B cell (primary cell): Measurements from ENCODE around the gene PNLIPRP2. TPM values are rescaled to one million over a fixed set of nuclear protein-coding genes. Genes with fewer than 3 reads are reported as not detected.

ENCODE experiments used
- ATAC-seq: fragments of 200-7000 bp; cut with Tn5 transposase; one replicate; pipeline ENCODE4 v1.10.0; 2021; ENCODE audit warnings: low read depth, mild to moderate bottlenecking, moderate number of reproducible peaks, moderate library complexity
- CTCF ChIA-PET: fragments of 350-600 bp; sonication (Branson Sonifier 250); formaldehyde crosslinking; loops from one replicate; lab custom pipeline; 2021; ENCODE audit warnings: antibody characterized with exemption, inconsistent platforms; lab: Charles Lee
- POLR2A ChIA-PET: fragments of 350-600 bp; sonication (Branson Sonifier 250); formaldehyde crosslinking; loops from one replicate; lab custom pipeline; 2021; ENCODE audit warnings: antibody characterized with exemption; lab: Charles Lee
- DNase-seq: peaks from one replicate; pipeline ENCODE4 v3.0.0; 2013
- H2AFZ ChIP-seq: 2 replicates; pipeline ENCODE4 v1.6.1; 2012; ENCODE audit warnings: mild to moderate bottlenecking, low read depth, low read length; ENCODE audit not compliant: insufficient read depth, poor library complexity, severe bottlenecking
- H3K27ac ChIP-seq, 2 donors: 1 replicate in 1 of 2; 2 replicates in 1 of 2; pipeline ENCODE4 v1.5.1; 2012 to 2013; ENCODE audit warnings: low read length in 2 of 2, mild to moderate bottlenecking in 2 of 2, moderate library complexity in 1 of 2
- H3K27me3 ChIP-seq, 4 experiments: fragments of 200-600 bp in 1 of 4; sonication (generic) in 1 of 4; replicated peaks in 1 of 4; 1 replicate in 2 of 4; 2 replicates in 2 of 4; pipeline versions ENCODE4 v1.6.1 to v1.7.0; 2013 to 2016; ENCODE audit warnings: low read length in 3 of 4, mild to moderate bottlenecking in 2 of 4, mixed read lengths in 1 of 4, moderate library complexity in 1 of 4; ENCODE audit not compliant: insufficient read depth in 4 of 4, control insufficient read depth in 3 of 4; ENCODE audit errors: control extremely low read depth in 1 of 4
- H3K36me3 ChIP-seq, 2 experiments: replicated peaks in 1 of 2; 1 replicate in 1 of 2; 2 replicates in 1 of 2; pipeline versions ENCODE4 v1.6.1 to v1.7.1; 2013; ENCODE audit warnings: low read length in 1 of 2; ENCODE audit not compliant: insufficient read depth in 2 of 2, control insufficient read depth in 1 of 2; ENCODE audit errors: control extremely low read depth in 1 of 2, extremely low read depth in 1 of 2
- H3K4me1 ChIP-seq, 2 donors: fragments of 200-600 bp in 1 of 2; sonication (generic) in 1 of 2; 1 replicate in 1 of 2; 2 replicates in 1 of 2; pipeline versions ENCODE4 v1.5.1 to v1.6.1; 2013 to 2017; ENCODE audit warnings: low read length in 2 of 2; ENCODE audit not compliant: control insufficient read depth in 2 of 2, insufficient read depth in 2 of 2
- H3K4me2 ChIP-seq: replicated peaks from 2 replicates; pipeline ENCODE3; 2012; ENCODE audit warnings: mild to moderate bottlenecking, low read depth, low read length; ENCODE audit not compliant: poor library complexity, severe bottlenecking
- H3K4me3 ChIP-seq, 5 experiments: fragments of 200-600 bp in 1 of 5; sonication (generic) in 1 of 5; 1 replicate in 3 of 5; 2 replicates in 2 of 5; pipeline versions ENCODE4 v1.5.1 to v1.7.0; 2011 to 2016; ENCODE audit warnings: low read length in 4 of 5, mild to moderate bottlenecking in 4 of 5, low read depth in 2 of 5, control low read depth in 1 of 5, moderate library complexity in 1 of 5; ENCODE audit not compliant: insufficient read depth in 1 of 5; ENCODE audit errors: control extremely low read depth in 1 of 5, extremely low read depth in 1 of 5
- H3K79me2 ChIP-seq: fragments of 200-600 bp; sonication (generic); one replicate; pipeline ENCODE4 v1.6.0; 2016; ENCODE audit warnings: low read length; ENCODE audit not compliant: control insufficient read depth, insufficient read depth
- H3K9ac ChIP-seq: fragments of 200-600 bp; sonication (generic); 2 replicates; pipeline ENCODE4 v1.6.1; 2017; ENCODE audit warnings: mild to moderate bottlenecking, low read length, moderate library complexity
- H3K9me3 ChIP-seq, 3 donors: one replicate each; pipeline versions ENCODE4 v1.6.1 to v1.7.1; 2013; ENCODE audit warnings: low read length in 2 of 3; ENCODE audit not compliant: control insufficient read depth in 2 of 3, insufficient read depth in 1 of 3; ENCODE audit errors: control extremely low read depth in 1 of 3
- H4K20me1 ChIP-seq: 2 replicates; pipeline ENCODE4 v1.6.0; 2012; ENCODE audit warnings: mild to moderate bottlenecking, low read length; ENCODE audit not compliant: insufficient read depth, control insufficient read depth, poor library complexity, severe bottlenecking
- H3K27ac Mint-ChIP-seq: one replicate; pipeline ENCODE4 v1.8.0; 2021; ENCODE audit warnings: mixed read lengths
- H3K27me3 Mint-ChIP-seq: one replicate; pipeline ENCODE4 v1.8.0; 2021; ENCODE audit warnings: mixed read lengths
- H3K4me1 Mint-ChIP-seq: one replicate; pipeline ENCODE4 v1.8.0; 2021; ENCODE audit warnings: mixed read lengths
- H3K4me3 Mint-ChIP-seq: one replicate; pipeline ENCODE4 v1.8.0; 2021; ENCODE audit warnings: mixed read lengths
- H3K9me3 Mint-ChIP-seq: one replicate; pipeline ENCODE4 v1.8.0; 2022; ENCODE audit warnings: mixed read lengths; ENCODE audit not compliant: insufficient read depth
- CTCF ChIP-seq: fragments of 200-600 bp; IDR thresholded peaks from one replicate; pipeline ENCODE4 v1.8.0; 2022; ENCODE audit warnings: antibody characterized with exemption, mild to moderate bottlenecking
- EZH2 ChIP-seq: IDR thresholded peaks from 2 replicates; pipeline ENCODE4 v1.6.1; 2012; ENCODE audit warnings: borderline replicate concordance, low read depth, mild to moderate bottlenecking, moderate library complexity, low read length; ENCODE audit not compliant: insufficient read depth, poor library complexity, severe bottlenecking
- WGBS: methylation state at CpG from one replicate; pipeline ENCODE4 v1.1.5; 2013; ENCODE audit warnings: missing lambda C conversion rate; ENCODE audit not compliant: insufficient coverage; 5-methylcytosine and 5-hydroxymethylcytosine counted together
- intact Hi-C: fragments of 100-400 bp; cut with micrococcal nuclease; formaldehyde crosslinking; loops from one replicate; pipeline ENCODE4 v1.10.0; 2022
- polyA plus RNA-seq: library from polyadenylated mRNA; depleted of rRNA; stranded (reverse); fragments of >200 nt; gene quantifications from 2 replicates; pipeline ENCODE4 v1.2.3, GENCODE V29; 2012
- total RNA-seq, 2 donors: library from RNA; stranded (reverse); fragments of 120-200 nt in 1 of 2; gene quantifications; 1 replicate in 1 of 2; 2 replicates in 1 of 2; pipeline versions ENCODE4 v1.2.3 to v1.2.4, GENCODE V29; 2013 to 2022

The PNLIPRP2 gene
- total and polyA plus RNA-seq, 2 donors (not counting 1 experiment from before 2014, with no cell fraction given): not detected

DNA sequence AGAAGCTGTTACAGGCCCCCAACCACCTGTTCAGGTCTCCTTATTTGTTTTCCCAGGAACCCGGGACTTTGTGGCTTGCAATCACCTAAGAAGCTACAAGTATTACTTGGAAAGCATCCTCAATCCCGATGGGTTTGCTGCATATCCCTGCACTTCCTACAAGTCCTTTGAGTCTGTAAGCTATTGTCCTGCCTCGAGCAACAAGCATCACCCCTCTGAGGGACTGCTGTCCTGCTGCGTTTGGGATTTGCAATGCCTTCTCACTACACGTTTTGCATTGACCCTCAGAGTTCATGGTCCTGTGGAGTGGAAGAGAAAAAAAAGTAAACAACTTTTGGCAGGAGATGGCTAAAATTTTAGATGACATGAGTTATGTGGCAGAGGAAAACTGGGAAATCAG is 20.8 kb upstream of the PNLIPRP2 start:
- no peak for ATAC-seq
- H3K9ac ChIP-seq: no peak overlapping the region
- POLR2A ChIA-PET: no interaction called here

More for the DNA sequence above, 20.8 kb upstream of the PNLIPRP2 start:
- DNase-seq: no peak
- Mint-ChIP-seq H3K4me1 (no peaks in the 10 kb centered on the region), H3K9me3 (no peaks in the 10 kb centered on the region), H3K4me3 (no peak overlapping the region), H3K27me3 (no peaks in the 10 kb centered on the region), H3K27ac (no peak overlapping the region)
- H3K4me1 ChIP-seq: no peaks in the 10 kb centered on the region
- no peak overlapping the region for H3K4me3 ChIP-seq
- no peaks in the 10 kb centered on the region for H3K27me3 ChIP-seq
- H3K36me3 ChIP-seq: no peaks in the 10 kb centered on the region
- no peak overlapping the region for H2AFZ ChIP-seq
- intact Hi-C loops: no loop called here
- CTCF ChIA-PET: no interaction called here
- H3K4me2 ChIP-seq: no peak overlapping the region
- H3K79me2 ChIP-seq: no peaks in the 10 kb centered on the region
- no peaks in the 10 kb centered on the region for H4K20me1 ChIP-seq
- H3K9me3 ChIP-seq: no peaks in the 10 kb centered on the region
- 81% methylated on average over 5 of the region's 5 CpGs for WGBS
- TF ChIP-seq CTCF: no peak
- TF ChIP-seq EZH2: no peak
- H3K27ac ChIP-seq: no peak overlapping the region
